ENCODE data around the gene MPP2.
"Not testable (repeated sequence)": the region's sequence is repeated elsewhere in the genome, so short reads cannot be mapped to it uniquely, and the experiment has no call there.

The MPP2 gene

GRCh38 chr17:43901861-43902589, 5.3 kb downstream of the MPP2 start:
- DNase-seq (ENCODE audit: low read depth) = no peak

GRCh38 chr17:43900858-43901754, 6.2 kb downstream of the MPP2 start:
- DNase-seq (ENCODE audit: low read depth) = no peak

- DNase-seq (ENCODE audit: low read depth) = peak; percentile 65
Observed at GRCh38 chr17:43900183-43900857, 7.0 kb downstream of the MPP2 start.

- no peak for DNase-seq (ENCODE audit: low read depth)
Observed at GRCh38 chr17:43898446-43898845, 8.9 kb downstream of the MPP2 start.

- no peak for DNase-seq (ENCODE audit: low read depth)
Observed at GRCh38 chr17:43897831-43898230, 9.5 kb downstream of the MPP2 start.

GRCh38 chr17:43894494-43894893, 12.8 kb downstream of the MPP2 start:
- not testable (repeated sequence) for DNase-seq (ENCODE audit: low read depth)

- DNase-seq (ENCODE audit: low read depth) = no peak
Observed at GRCh38 chr17:43892647-43892952, 14.7 kb downstream of the MPP2 start.

GRCh38 chr17:43891851-43892646, 15.3 kb downstream of the MPP2 start:
- no peak for DNase-seq (ENCODE audit: low read depth)

- no peak for DNase-seq (ENCODE audit: low read depth)
Observed at GRCh38 chr17:43890240-43890639, 17.1 kb downstream of the MPP2 start.

- no peak for DNase-seq (ENCODE audit: low read depth)
Observed at GRCh38 chr17:43888548-43888947, 18.8 kb downstream of the MPP2 start.

- no peak for DNase-seq (ENCODE audit: low read depth)
Observed at GRCh38 chr17:43882761-43883415, 24.4 kb downstream of the MPP2 start.

GRCh38 chr17:43881758-43882505, 25.4 kb downstream of the MPP2 start:
- no peak for DNase-seq (ENCODE audit: low read depth)

GRCh38 chr17:43881181-43881580, 26.2 kb downstream of the MPP2 start:
- DNase-seq (ENCODE audit: low read depth) = no peak

GRCh38 chr17:43880420-43880991, 26.8 kb downstream of the MPP2 start:
- DNase-seq (ENCODE audit: low read depth) = no peak

GRCh38 chr17:43879723-43880419, 27.5 kb downstream of the MPP2 start:
- no peak for DNase-seq (ENCODE audit: low read depth)

- DNase-seq (ENCODE audit: low read depth) = peak; percentile 41
Observed at GRCh38 chr17:43878260-43879175, 28.8 kb downstream of the MPP2 start.

GRCh38 chr17:43877451-43878155, 29.7 kb downstream of the MPP2 start:
- no peak for DNase-seq (ENCODE audit: low read depth)

GRCh38 chr17:43877031-43877430, 30.3 kb downstream of the MPP2 start:
- DNase-seq (ENCODE audit: low read depth) = no peak
